T-helper 2 cell treated with Interferon-gamma antibody and Interleukin-4, amounts not matched to agents 100 ng/mL and 5 ng/mL, for 36 hours (primary cell): ENCODE measurements around the gene SETX. TPM values are rescaled to one million over a fixed set of nuclear protein-coding genes. Genes with fewer than 3 reads are reported as not detected.

Experiments used
- intact Hi-C: fragments of 100-400 bp; cut with micrococcal nuclease; formaldehyde crosslinking; loops from one replicate; pipeline ENCODE4 v1.15.1; 2023
- total RNA-seq: library from RNA; stranded (reverse); gene quantifications from 2 replicates; pipeline ENCODE4 v1.2.3, GENCODE V29; 2022

Gene SETX
- total RNA-seq, 1 donor from 2014 or later, result 63.9 TPM

DNA sequence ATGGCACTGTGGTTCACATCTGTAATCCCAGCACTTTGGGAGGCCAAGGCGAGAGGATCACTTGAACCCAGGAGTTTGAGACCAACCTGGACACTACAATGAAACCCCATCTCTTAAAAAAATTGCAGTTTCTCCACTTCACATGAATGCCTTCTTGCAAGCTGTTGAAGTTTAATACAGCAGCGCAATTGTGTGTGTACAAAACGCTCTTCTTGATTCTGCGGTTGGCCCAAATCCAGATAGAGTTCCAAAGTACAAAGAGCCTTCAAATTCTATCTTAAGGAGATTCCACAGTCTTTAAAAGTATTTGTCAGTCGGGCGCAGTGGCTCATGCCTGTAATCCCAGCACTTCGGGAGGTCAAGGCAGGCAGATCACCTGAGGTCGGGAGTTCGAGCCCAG is 9.3 kb upstream of the SETX start:
- intact Hi-C loops, result no loop called here

DNA sequence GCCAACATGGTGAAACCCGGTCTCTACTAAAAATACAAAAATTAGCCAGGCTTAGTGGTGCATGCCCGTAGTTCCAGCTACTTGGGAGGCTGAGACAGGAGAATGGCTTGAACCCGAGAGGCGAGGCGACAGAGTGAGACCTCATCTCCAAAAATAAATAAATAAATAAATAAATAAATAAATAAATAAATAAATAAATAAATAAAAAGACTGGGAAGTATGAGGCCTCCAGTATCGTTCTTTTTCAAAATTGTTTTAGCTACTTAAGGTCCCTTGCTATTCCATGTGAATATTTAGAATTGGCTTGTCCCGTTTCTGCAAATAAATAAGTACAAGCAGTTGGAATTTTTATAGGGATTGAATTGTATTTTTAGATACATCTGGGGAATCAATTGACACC is 3.0 kb upstream of the SETX start:
- intact Hi-C loops, result loop anchor here (10.0 kb wide), 1 partner anchor 1083 kb away; the partner anchor contains the start of gene FAM78A

GRCh38 chr9:132356324-132356924 is 1.6 kb upstream of the SETX start:
- intact Hi-C loops, result loop anchor here (10.0 kb wide), 1 partner anchor 1082 kb away; the partner anchor contains the start of gene FAM78A

DNA sequence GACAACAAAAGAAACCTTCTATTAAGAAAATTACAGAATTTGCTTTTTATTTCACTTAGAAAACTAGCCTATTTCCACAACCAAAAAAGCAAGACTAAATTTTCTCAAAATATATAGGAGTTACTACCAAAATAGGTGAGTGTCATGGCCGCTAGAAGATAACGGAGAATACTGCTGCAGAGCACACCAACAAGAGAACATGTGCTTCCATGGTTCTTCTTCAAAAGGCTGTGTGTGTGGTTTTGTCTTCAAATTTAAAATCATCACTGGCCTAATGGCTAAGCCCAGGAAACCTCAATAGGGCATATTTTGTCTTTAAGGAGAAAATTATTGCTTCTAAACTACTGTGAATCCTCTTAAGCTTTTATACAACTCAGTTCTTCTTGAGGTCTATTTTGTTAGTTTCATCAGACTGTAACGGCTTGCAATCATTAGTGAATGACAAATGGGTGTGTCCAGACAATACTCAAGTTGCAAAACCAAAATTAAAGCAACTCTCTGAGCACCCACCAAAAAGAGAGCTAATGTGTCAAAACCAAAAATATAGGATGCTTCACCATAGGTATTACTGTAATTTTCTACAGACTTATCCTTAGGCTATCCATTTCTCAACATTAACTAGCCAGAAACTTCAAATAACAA is 3.3 kb downstream of the SETX start:
- intact Hi-C loops, result loop anchor here (1.0 to 10.0 kb wide), 4 partner anchors 55 to 1077 kb away; partner anchors contain the start of genes FAM78A, GTF3C5 and TTF1

GRCh38 chr9:132350861-132351315 is 3.9 kb downstream of the SETX start:
- intact Hi-C loops, result loop anchor here (1.0 to 10.0 kb wide), 5 partner anchors 55 to 1076 kb away; partner anchors contain the start of genes FAM78A, GTF3C5 and TTF1

DNA sequence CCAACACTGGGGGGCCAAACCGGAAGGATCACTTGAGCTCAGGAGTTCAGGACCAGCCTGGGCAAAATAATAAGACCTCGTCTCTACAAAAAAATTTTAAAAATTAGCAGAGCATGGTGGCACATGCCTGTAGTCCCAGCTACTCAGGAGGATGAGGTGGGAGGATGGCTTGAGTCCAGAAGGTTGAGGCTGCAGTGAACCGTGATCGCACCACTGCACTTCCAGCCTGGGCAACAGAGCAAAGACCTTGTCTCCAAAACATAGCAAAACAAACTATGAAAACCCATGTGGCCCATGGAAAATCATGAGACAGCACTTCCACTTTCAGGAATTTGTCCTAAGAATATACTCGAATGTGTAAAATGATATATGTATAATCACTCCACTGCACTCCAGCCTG is 6.1 kb downstream of the SETX start:
- intact Hi-C loops, result no loop called here

- intact Hi-C loops, result no loop called here
Measured at GRCh38 chr9:132346177-132346576, 8.6 kb downstream of the SETX start.

DNA sequence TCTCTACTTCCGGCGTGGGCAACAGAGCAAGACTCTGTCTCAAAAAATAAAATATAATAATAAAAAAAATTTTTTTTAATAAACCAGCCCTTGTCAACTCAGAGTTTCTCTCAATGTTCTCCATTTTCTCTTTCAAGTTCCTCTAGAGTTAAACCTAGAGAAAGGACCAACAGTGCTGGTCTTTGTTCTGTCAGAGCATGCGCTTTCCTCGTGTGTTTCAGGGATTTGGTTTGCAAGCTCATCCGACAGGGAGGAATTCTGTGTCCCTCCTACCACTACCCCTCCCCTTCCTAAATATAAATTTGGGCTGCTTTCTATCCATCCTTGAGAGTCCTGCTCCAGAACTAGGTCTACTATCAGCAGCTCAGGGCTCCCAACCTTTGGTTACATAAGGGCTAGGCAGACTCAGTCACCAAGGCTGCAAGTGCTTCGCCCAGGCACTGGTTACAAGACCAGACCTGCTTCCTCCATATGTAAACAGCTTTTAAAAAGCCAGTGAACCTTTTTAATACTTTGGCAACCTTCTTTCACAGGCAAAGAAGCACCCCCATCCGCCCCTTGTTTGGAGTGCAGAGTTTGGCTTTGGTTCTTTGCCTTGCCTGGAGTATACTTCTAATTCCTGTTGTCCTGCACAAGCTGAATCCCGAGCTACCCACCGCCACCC is 13.5 kb downstream of the SETX start:
- intact Hi-C loops, result no loop called here

- intact Hi-C loops, result no loop called here
Measured at GRCh38 chr9:132334364-132334763, 20.4 kb downstream of the SETX start.

GRCh38 chr9:132333556-132333955 is 21.2 kb downstream of the SETX start:
- intact Hi-C loops, result no loop called here

GRCh38 chr9:132328580-132328979 is 26.2 kb downstream of the SETX start:
- intact Hi-C loops, result no loop called here

GRCh38 chr9:132327537-132327936 is 27.2 kb downstream of the SETX start:
- intact Hi-C loops, result no loop called here

- intact Hi-C loops, result no loop called here
Measured at GRCh38 chr9:132324425-132324824, 30.4 kb downstream of the SETX start.

- intact Hi-C loops, result no loop called here
Measured at GRCh38 chr9:132319421-132320110, 35.2 kb downstream of the SETX start.

GRCh38 chr9:132312873-132313272 is 41.9 kb downstream of the SETX start:
- intact Hi-C loops, result no loop called here

DNA sequence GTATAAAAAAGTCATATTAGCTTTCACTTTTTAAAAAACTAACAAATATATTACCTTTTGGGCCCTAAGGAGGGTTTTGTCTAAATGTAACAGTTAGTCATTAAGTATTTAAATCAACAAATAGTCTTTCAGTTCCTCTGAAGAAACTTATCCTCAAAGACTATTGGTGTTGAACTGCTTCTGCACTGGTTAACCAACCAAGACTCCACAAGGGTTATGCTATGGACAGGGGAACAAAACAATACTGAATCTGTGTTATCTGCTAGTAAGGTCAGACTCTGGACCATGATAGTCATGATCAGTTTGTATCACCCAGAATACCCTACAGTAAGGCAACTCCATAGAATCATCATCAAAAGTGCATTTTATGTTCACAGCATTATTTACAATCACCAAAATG is 42.4 kb downstream of the SETX start:
- intact Hi-C loops, result no loop called here

- intact Hi-C loops, result no loop called here
Measured at GRCh38 chr9:132311978-132312377, 42.8 kb downstream of the SETX start.

- intact Hi-C loops, result no loop called here
Measured at GRCh38 chr9:132309056-132309455, 45.7 kb downstream of the SETX start.

GRCh38 chr9:132301521-132301920 is 53.3 kb downstream of the SETX start:
- intact Hi-C loops, result no loop called here

GRCh38 chr9:132299221-132299620 is 55.6 kb downstream of the SETX start:
- intact Hi-C loops, result no loop called here

GRCh38 chr9:132295181-132295580 is 59.6 kb downstream of the SETX start:
- intact Hi-C loops, result no loop called here
